Trophoblast cell (in vitro differentiated cells and primary cell): ENCODE measurements around the gene LPP.

ENCODE experiments used
- DNase-seq, 2 donors: peaks; one replicate each; pipeline ENCODE4 v3.0.0-alpha.2; 2016
- H2AFZ ChIP-seq: 2 replicates; pipeline ENCODE4 v1.6.1; 2013; ENCODE audit warnings: low read length, moderate library complexity, mild to moderate bottlenecking; ENCODE audit not compliant: insufficient read depth, poor library complexity
- H2AK5ac ChIP-seq: 2 replicates; pipeline ENCODE4 v1.6.1; 2013; ENCODE audit warnings: mild to moderate bottlenecking, low read length
- H2BK120ac ChIP-seq: 2 replicates; pipeline ENCODE4 v1.6.1; 2013; ENCODE audit warnings: low read length, mild to moderate bottlenecking, moderate library complexity; ENCODE audit not compliant: insufficient read depth, poor library complexity
- H2BK12ac ChIP-seq: 2 replicates; pipeline ENCODE4 v1.6.1; 2013; ENCODE audit warnings: mild to moderate bottlenecking, low read length, moderate library complexity
- H2BK5ac ChIP-seq: 2 replicates; pipeline ENCODE4 v1.6.1; 2013; ENCODE audit warnings: low read length, low read depth, moderate library complexity, mild to moderate bottlenecking; ENCODE audit not compliant: poor library complexity
- H3K14ac ChIP-seq: 2 replicates; pipeline ENCODE4 v1.6.1; 2013; ENCODE audit warnings: mild to moderate bottlenecking, low read length
- H3K18ac ChIP-seq: 2 replicates; pipeline ENCODE4 v1.6.1; 2013; ENCODE audit warnings: mild to moderate bottlenecking, low read length
- H3K23ac ChIP-seq: 2 replicates; pipeline ENCODE4 v1.6.1; 2013; ENCODE audit warnings: low read length
- H3K27ac ChIP-seq: 2 replicates; pipeline ENCODE4 v1.5.1; 2013; ENCODE audit warnings: low read depth, mild to moderate bottlenecking, inconsistent platforms, low read length, moderate library complexity
- H3K27me3 ChIP-seq: 2 replicates; pipeline ENCODE4 v1.6.1; 2013; ENCODE audit warnings: inconsistent platforms, mild to moderate bottlenecking, low read length, moderate library complexity; ENCODE audit not compliant: insufficient read depth
- H3K36me3 ChIP-seq, 2 experiments: 1 replicate in 1 of 2; 2 replicates in 1 of 2; pipeline ENCODE4 v1.6.1; 2013; ENCODE audit warnings: low read length in 2 of 2, mild to moderate bottlenecking in 2 of 2, moderate library complexity in 1 of 2; ENCODE audit not compliant: insufficient read depth in 2 of 2, control insufficient read depth in 1 of 2
- H3K4ac ChIP-seq: 2 replicates; pipeline ENCODE4 v1.6.1; 2013; ENCODE audit warnings: low read depth, mild to moderate bottlenecking, low read length, moderate library complexity
- H3K4me1 ChIP-seq, 2 experiments: 1 replicate in 1 of 2; 2 replicates in 1 of 2; pipeline ENCODE4 v1.6.1; 2013; ENCODE audit warnings: low read length in 2 of 2, mild to moderate bottlenecking in 2 of 2, moderate library complexity in 1 of 2; ENCODE audit not compliant: insufficient read depth in 2 of 2, control insufficient read depth in 1 of 2
- H3K4me2 ChIP-seq: 2 replicates; pipeline ENCODE4 v1.6.1; 2013; ENCODE audit warnings: inconsistent platforms, mild to moderate bottlenecking, low read length, moderate library complexity
- H3K4me3 ChIP-seq: 2 replicates; pipeline ENCODE4 v1.5.1; 2013; ENCODE audit warnings: mild to moderate bottlenecking, low read depth, low read length, inconsistent platforms
- H3K79me1 ChIP-seq: one replicate; pipeline ENCODE4 v1.6.1; 2013; ENCODE audit warnings: low read length
- H3K79me2 ChIP-seq: 2 replicates; pipeline ENCODE4 v1.6.1; 2013; ENCODE audit warnings: low read length, mild to moderate bottlenecking; ENCODE audit not compliant: control insufficient read depth, insufficient read depth, poor library complexity
- H3K9ac ChIP-seq: 2 replicates; pipeline ENCODE4 v1.6.1; 2013; ENCODE audit warnings: mild to moderate bottlenecking, low read length
- H3K9me3 ChIP-seq: 2 replicates; pipeline ENCODE4 v1.6.1; 2013; ENCODE audit warnings: low read depth, mild to moderate bottlenecking, control low read depth, inconsistent platforms, low read length; ENCODE audit not compliant: insufficient read depth
- H4K12ac ChIP-seq: 2 replicates; pipeline ENCODE4 v1.6.1; 2013; ENCODE audit warnings: low read depth, mild to moderate bottlenecking, low read length, moderate library complexity
- H4K8ac ChIP-seq: 2 replicates; pipeline ENCODE4 v1.6.1; 2013; ENCODE audit warnings: low read depth, mild to moderate bottlenecking, low read length, moderate library complexity
- H4K91ac ChIP-seq: one replicate; pipeline ENCODE4 v1.6.1; 2013; ENCODE audit warnings: low read depth, mild to moderate bottlenecking, low read length, moderate library complexity
- WGBS: extraction: QIAGEN DNeasy Blood & Tissue Kit; methylation state at CpG from one replicate; pipeline ENCODE4 v1.1.7; 2013; ENCODE audit warnings: missing lambda C conversion rate; ENCODE audit not compliant: insufficient read length, insufficient coverage; ENCODE audit errors: extremely low coverage; 5-methylcytosine and 5-hydroxymethylcytosine counted together

The LPP gene

GRCh38 chr3:188518416-188518815 is 364.5 kb downstream of the LPP start:
- Histone ChIP-seq H2AK5ac (no peak overlapping the region), H4K8ac (no peak overlapping the region), H3K23ac (no peak overlapping the region), H3K9ac (no peak overlapping the region), H3K27ac (no peak overlapping the region), H3K79me2 (no peaks in the 10 kb centered on the region), H4K91ac (no peak overlapping the region), H3K27me3 (no peaks in the 10 kb centered on the region), H3K9me3 (no peaks in the 10 kb centered on the region), H3K18ac (no peak overlapping the region), H3K4ac (no peak overlapping the region), H3K4me3 (no peak overlapping the region), H2AFZ (no peak overlapping the region), H3K4me1 (no peaks in the 10 kb centered on the region), H2BK5ac (no peak overlapping the region), H4K12ac (no peak overlapping the region), H2BK120ac (no peak overlapping the region), H3K36me3 (no peaks in the 10 kb centered on the region), H3K14ac (no peak overlapping the region), H3K4me2 (no peak overlapping the region), H3K79me1 (no peaks in the 10 kb centered on the region), H2BK12ac (no peak overlapping the region)
- DNase-seq, result no peak
- WGBS, result no CpG with 5 or more reads among the region's 2 CpGs

- H2AFZ ChIP-seq, result no peak overlapping the region
- no peaks in the 10 kb centered on the region for H3K79me1 ChIP-seq
- no peak overlapping the region for H3K4ac ChIP-seq
- H3K14ac ChIP-seq, result no peak overlapping the region
- no peaks in the 10 kb centered on the region for H3K36me3 ChIP-seq
- H3K4me2 ChIP-seq, result no peak overlapping the region
- no CpG with 5 or more reads among the region's 6 CpGs for WGBS
- no peak overlapping the region for H3K4me3 ChIP-seq
- H2BK12ac ChIP-seq, result no peak overlapping the region
- H3K4me1 ChIP-seq, result no peaks in the 10 kb centered on the region
- H3K27ac ChIP-seq, result no peak overlapping the region
- H4K12ac ChIP-seq, result no peak overlapping the region
- H2AK5ac ChIP-seq, result no peak overlapping the region
- H3K79me2 ChIP-seq, result no peaks in the 10 kb centered on the region
- no peak overlapping the region for H2BK5ac ChIP-seq
- no peak overlapping the region for H4K91ac ChIP-seq
- no peak overlapping the region for H3K9ac ChIP-seq
- H4K8ac ChIP-seq, result no peak overlapping the region
- H3K9me3 ChIP-seq, result no peaks in the 10 kb centered on the region
- no peaks in the 10 kb centered on the region for H3K27me3 ChIP-seq
- H2BK120ac ChIP-seq, result no peak overlapping the region
- no peak overlapping the region for H3K23ac ChIP-seq
- no peak overlapping the region for H3K18ac ChIP-seq
- DNase-seq, result no peak
Observed at GRCh38 chr3:188518835-188519452, 365.0 kb downstream of the LPP start.

GRCh38 chr3:188520466-188520865 is 366.5 kb downstream of the LPP start:
- Histone ChIP-seq H3K9me3 (no peaks in the 10 kb centered on the region), H3K4me3 (no peak overlapping the region), H3K79me2 (no peaks in the 10 kb centered on the region), H2BK12ac (no peak overlapping the region), H4K12ac (no peak overlapping the region), H3K14ac (no peak overlapping the region), H3K23ac (no peak overlapping the region), H2BK120ac (no peak overlapping the region), H3K27ac (no peak overlapping the region), H2AFZ (no peak overlapping the region), H3K27me3 (no peaks in the 10 kb centered on the region), H4K91ac (no peak overlapping the region), H3K18ac (no peak overlapping the region), H2AK5ac (no peak overlapping the region), H3K4me1 (no peaks in the 10 kb centered on the region), H3K4me2 (no peak overlapping the region), H3K4ac (no peak overlapping the region), H3K9ac (no peak overlapping the region), H3K36me3 (peaks cover 0 to 3% of the 10 kb centered on the region in 2 experiments), H4K8ac (no peak overlapping the region), H3K79me1 (no peaks in the 10 kb centered on the region), H2BK5ac (no peak overlapping the region)
- no CpG with 5 or more reads among the region's 4 CpGs for WGBS
- DNase-seq, result no peak

- no peak overlapping the region for H4K91ac ChIP-seq
- H3K27me3 ChIP-seq, result no peaks in the 10 kb centered on the region
- H3K23ac ChIP-seq, result no peak overlapping the region
Observed at GRCh38 chr3:188522115-188522514, 368.2 kb downstream of the LPP start.

More at GRCh38 chr3:188522115-188522514, 368.2 kb downstream of the LPP start:
- Histone ChIP-seq H2BK12ac (no peak overlapping the region), H4K8ac (no peak overlapping the region), H3K18ac (no peak overlapping the region), H3K9ac (no peak overlapping the region), H3K4me1 (no peaks in the 10 kb centered on the region), H3K27ac (no peak overlapping the region), H2BK120ac (no peak overlapping the region), H3K79me2 (no peaks in the 10 kb centered on the region), H4K12ac (no peak overlapping the region), H3K36me3 (peaks cover 0 to 3% of the 10 kb centered on the region in 2 experiments), H3K4me3 (no peak overlapping the region), H3K79me1 (no peaks in the 10 kb centered on the region), H3K4me2 (no peak overlapping the region), H3K14ac (no peak overlapping the region), H3K4ac (no peak overlapping the region), H2AK5ac (no peak overlapping the region), H3K9me3 (no peaks in the 10 kb centered on the region), H2BK5ac (no peak overlapping the region), H2AFZ (no peak overlapping the region)
- no peak for DNase-seq
- no CpG with 5 or more reads among the region's 3 CpGs for WGBS
